DND-41 (cell line): Measurements from ENCODE around the gene RNLS.

Experiments
- ATAC-seq: fragments of 200-7000 bp; cut with Tn5 transposase; 3 replicates; pipeline ENCODE4 v1.9.1; 2021; ENCODE audit warnings: low read depth; ENCODE audit not compliant: insufficient read depth
- DNase-seq: peaks from one replicate; pipeline ENCODE4 v3.0.0-alpha.2; 2020
- H2AFZ ChIP-seq: 2 replicates; pipeline ENCODE4 v1.6.0; 2012; ENCODE audit warnings: low read depth, low read length
- H3K27ac ChIP-seq: 2 replicates; pipeline ENCODE4 v1.5.1; 2012; ENCODE audit warnings: low read length, inconsistent platforms
- H3K27me3 ChIP-seq: fragments of 200-600 bp; sonication (generic); 2 replicates; pipeline ENCODE4 v1.6.0; 2012; ENCODE audit warnings: low read length, mild to moderate bottlenecking, inconsistent platforms; ENCODE audit not compliant: insufficient read depth, poor library complexity
- H3K36me3 ChIP-seq: 2 replicates; pipeline ENCODE4 v1.5.1; 2012; ENCODE audit warnings: low read length, inconsistent platforms; ENCODE audit not compliant: insufficient read depth
- H3K4me1 ChIP-seq: 2 replicates; pipeline ENCODE4 v1.5.1; 2012; ENCODE audit warnings: mild to moderate bottlenecking, low read length; ENCODE audit not compliant: insufficient read depth
- H3K4me2 ChIP-seq: 2 replicates; pipeline ENCODE4 v1.6.0; 2012; ENCODE audit warnings: mild to moderate bottlenecking, moderate library complexity, low read length, inconsistent platforms; ENCODE audit not compliant: insufficient read depth
- H3K4me3 ChIP-seq, 2 experiments: fragments of 200-600 bp in 1 of 2; shearing (Covaris generic) in 1 of 2; 2 replicates each; pipeline ENCODE4 v1.5.1; 2012 to 2016; ENCODE audit warnings: inconsistent platforms in 2 of 2, low read length in 2 of 2, mild to moderate bottlenecking in 2 of 2, low read depth in 1 of 2, moderate library complexity in 1 of 2
- H3K79me2 ChIP-seq: 2 replicates; pipeline ENCODE4 v1.6.0; 2012; ENCODE audit warnings: low read length, inconsistent platforms; ENCODE audit not compliant: insufficient read depth
- H3K9ac ChIP-seq: 2 replicates; pipeline ENCODE4 v1.6.0; 2012; ENCODE audit warnings: low read depth, mild to moderate bottlenecking, inconsistent platforms, low read length, moderate library complexity
- H3K9me3 ChIP-seq: 2 replicates; pipeline ENCODE4 v1.5.1; 2012; ENCODE audit warnings: low read length, moderate library complexity, mild to moderate bottlenecking, inconsistent platforms; ENCODE audit not compliant: insufficient read depth, severe bottlenecking
- H4K20me1 ChIP-seq: 2 replicates; pipeline ENCODE4 v1.6.0; 2012; ENCODE audit warnings: low read length; ENCODE audit not compliant: insufficient read depth
- CTCF ChIP-seq: IDR thresholded peaks from 2 replicates; pipeline ENCODE4 v1.5.1; 2012; ENCODE audit warnings: borderline replicate concordance, low read length, moderate library complexity, mild to moderate bottlenecking; ENCODE audit not compliant: poor library complexity, severe bottlenecking; ENCODE audit errors: extremely low read depth
- EZH2 ChIP-seq: IDR thresholded peaks from 3 replicates; pipeline ENCODE4 v1.6.1; 2012; ENCODE audit warnings: borderline replicate concordance, low read depth, mild to moderate bottlenecking, moderate library complexity, low read length, inconsistent platforms; ENCODE audit not compliant: severe bottlenecking

The RNLS gene

GRCh38 chr10:88450201-88450600 lies 132.9 kb downstream of the RNLS start:
- Histone ChIP-seq H3K27ac (no peak overlapping the region), H2AFZ (peak overlapping the region; percentile 54), H3K4me3 (no peak overlapping the region), H3K4me1 (no peaks in the 10 kb centered on the region), H4K20me1 (no peaks in the 10 kb centered on the region), H3K9ac (no peak overlapping the region), H3K4me2 (no peak overlapping the region), H3K36me3 (no peaks in the 10 kb centered on the region), H3K79me2 (no peaks in the 10 kb centered on the region), H3K27me3 (no peaks in the 10 kb centered on the region), H3K9me3 (no peaks in the 10 kb centered on the region)
- no peak for DNase-seq
- ATAC-seq: no peak
- no peak for TF ChIP-seq CTCF
- TF ChIP-seq EZH2: no peak

- ATAC-seq (no peak), DNase-seq (no peak)
- Histone ChIP-seq H3K9ac (no peak overlapping the region), H3K27ac (no peak overlapping the region), H2AFZ (peak overlapping the region; percentile 38; the same call in 1 of the 2 replicates), H3K27me3 (no peaks in the 10 kb centered on the region), H3K4me2 (no peak overlapping the region), H3K4me1 (no peaks in the 10 kb centered on the region), H3K79me2 (no peaks in the 10 kb centered on the region), H3K9me3 (no peaks in the 10 kb centered on the region), H4K20me1 (no peaks in the 10 kb centered on the region), H3K36me3 (no peaks in the 10 kb centered on the region), H3K4me3 (no peak overlapping the region)
- TF ChIP-seq CTCF (no peak), EZH2 (no peak)
These were observed 140.4 kb downstream of the RNLS start for GRCh38 chr10:88442716-88443115.

GRCh38 chr10:88440541-88440940 lies 142.6 kb downstream of the RNLS start:
- Histone ChIP-seq H3K79me2 (no peaks in the 10 kb centered on the region), H3K4me3 (no peak overlapping the region), H3K9ac (no peak overlapping the region), H3K27me3 (no peaks in the 10 kb centered on the region), H3K36me3 (no peaks in the 10 kb centered on the region), H3K9me3 (no peaks in the 10 kb centered on the region), H4K20me1 (no peaks in the 10 kb centered on the region), H2AFZ (0 out of 2 replicates have a peak overlapping the region, but pooled peaks have one; percentile 11), H3K4me1 (no peaks in the 10 kb centered on the region), H3K4me2 (no peak overlapping the region), H3K27ac (no peak overlapping the region)
- TF ChIP-seq EZH2: no peak
- no peak for TF ChIP-seq CTCF
- ATAC-seq (no peak), DNase-seq (no peak)

DNA sequence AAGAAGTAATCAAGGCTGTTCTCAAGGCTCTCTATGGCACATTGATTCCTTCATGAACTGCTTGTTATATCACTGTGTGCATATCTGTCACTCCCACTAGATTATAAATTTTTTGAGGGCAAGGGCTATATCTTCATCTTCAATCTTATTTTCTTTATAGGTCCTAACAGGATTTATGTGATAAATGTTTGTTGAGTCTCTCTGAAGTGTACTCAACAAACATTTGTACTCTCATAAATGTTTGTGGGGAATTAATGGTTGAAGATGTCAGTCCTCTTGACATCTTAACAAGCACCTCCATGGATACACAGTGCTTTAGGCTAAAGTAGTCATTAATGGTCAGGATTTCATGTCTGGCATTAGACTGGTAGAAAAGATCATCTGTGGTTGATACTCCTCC lies 143.2 kb downstream of the RNLS start:
- H4K20me1 ChIP-seq: no peaks in the 10 kb centered on the region
- H3K79me2 ChIP-seq: no peaks in the 10 kb centered on the region
- H3K27ac ChIP-seq: no peak overlapping the region
- no peak overlapping the region for H3K4me2 ChIP-seq
- H3K9ac ChIP-seq: no peak overlapping the region
- no peaks in the 10 kb centered on the region for H3K36me3 ChIP-seq
- H3K27me3 ChIP-seq: no peaks in the 10 kb centered on the region
- ATAC-seq (no peak), DNase-seq (no peak)
- TF ChIP-seq CTCF (no peak), EZH2 (no peak)
- no peak overlapping the region for H3K4me3 ChIP-seq
- no peaks in the 10 kb centered on the region for H3K9me3 ChIP-seq
- no peaks in the 10 kb centered on the region for H3K4me1 ChIP-seq
- H2AFZ ChIP-seq: no peak overlapping the region
